IMR-90 (cell line): Measurements from ENCODE around the gene NAGLU. TPM values are rescaled to one million over a fixed set of nuclear protein-coding genes. Genes with fewer than 3 reads are reported as not detected.

Experiments used
- ATAC-seq: fragments of 200-7000 bp; cut with Tn5 transposase; 2 replicates; pipeline ENCODE4 v1.9.1; 2020; ENCODE audit warnings: low read depth, mild to moderate bottlenecking, moderate library complexity
- BruUV-seq: library from RNA; stranded (reverse); fragments of 400-500 nt; replicated peaks from 2 replicates; lab custom pipeline; 2021; lab: Mats Ljungman, UMichigan
- CTCF ChIA-PET: fragments of 300-600 bp; formaldehyde crosslinking; extraction: SDS; loops from one replicate; lab custom pipeline; 2021; ENCODE audit warnings: antibody characterized with exemption; lab: Yijun Ruan, JAX
- POLR2A ChIA-PET: fragments of 300-600 bp; sonication (Branson Sonifier 250); formaldehyde crosslinking; loops from one replicate; lab custom pipeline; 2022; ENCODE audit warnings: antibody characterized with exemption; ENCODE audit not compliant: unreplicated experiment; lab: Charles Lee
- DNase-seq: peaks from one replicate; pipeline ENCODE4 v3.0.0; 2013
- H2AFZ ChIP-seq: replicated peaks from 2 replicates; pipeline ENCODE3; 2013; ENCODE audit warnings: low read length, mild to moderate bottlenecking; ENCODE audit not compliant: poor library complexity
- H2AK5ac ChIP-seq: 2 replicates; pipeline ENCODE4 v1.6.1; 2013; ENCODE audit warnings: low read depth, low read length, inconsistent platforms
- H2AK9ac ChIP-seq: replicated peaks from 2 replicates; pipeline ENCODE3; 2013; ENCODE audit warnings: mild to moderate bottlenecking, low read depth, low read length, moderate library complexity; ENCODE audit not compliant: poor library complexity
- H2BK120ac ChIP-seq: 2 replicates; pipeline ENCODE4 v1.6.1; 2013; ENCODE audit warnings: low read depth, low read length, inconsistent platforms
- H2BK15ac ChIP-seq: 3 replicates; pipeline ENCODE4 v1.6.1; 2013; ENCODE audit warnings: low read depth, low read length, inconsistent platforms
- H2BK20ac ChIP-seq: 2 replicates; pipeline ENCODE4 v1.6.1; 2013; ENCODE audit warnings: low read depth, mild to moderate bottlenecking, inconsistent platforms, low read length, moderate library complexity
- H2BK5ac ChIP-seq: 2 replicates; pipeline ENCODE4 v1.6.1; 2013; ENCODE audit warnings: mild to moderate bottlenecking, low read depth, low read length, inconsistent platforms; ENCODE audit not compliant: poor library complexity, severe bottlenecking
- H3K14ac ChIP-seq: replicated peaks from 2 replicates; pipeline ENCODE4 v1.6.1; 2013; ENCODE audit warnings: low read depth, low read length, inconsistent platforms
- H3K18ac ChIP-seq: 2 replicates; pipeline ENCODE4 v1.6.1; 2013; ENCODE audit warnings: low read depth, low read length, control low read depth
- H3K23ac ChIP-seq: 2 replicates; pipeline ENCODE4 v1.6.1; 2013; ENCODE audit warnings: low read depth, low read length, inconsistent platforms
- H3K27ac ChIP-seq: 2 replicates; pipeline ENCODE4 v1.5.1; 2013; ENCODE audit warnings: mild to moderate bottlenecking, control low read depth, low read length; ENCODE audit not compliant: insufficient read depth
- H3K27me3 ChIP-seq: 2 replicates; pipeline ENCODE4 v1.6.1; 2013; ENCODE audit warnings: low read length; ENCODE audit not compliant: control insufficient read depth, insufficient read depth
- H3K36me3 ChIP-seq: 2 replicates; pipeline ENCODE4 v1.6.1; 2013; ENCODE audit warnings: low read length, mixed read lengths; ENCODE audit not compliant: control insufficient read depth, insufficient read depth
- H3K4ac ChIP-seq: 2 replicates; pipeline ENCODE4 v1.6.1; 2013; ENCODE audit warnings: low read depth, low read length, inconsistent platforms
- H3K4me1 ChIP-seq: 2 replicates; pipeline ENCODE4 v1.6.1; 2013; ENCODE audit warnings: low read length, mixed read lengths; ENCODE audit not compliant: control insufficient read depth, insufficient read depth
- H3K4me2 ChIP-seq: 2 replicates; pipeline ENCODE4 v1.6.1; 2013; ENCODE audit warnings: low read depth, mild to moderate bottlenecking, control low read depth, low read length, moderate library complexity
- H3K4me3 ChIP-seq: 2 replicates; pipeline ENCODE4 v1.5.1; 2013; ENCODE audit warnings: low read depth, mild to moderate bottlenecking, control low read depth, low read length, moderate library complexity; ENCODE audit not compliant: insufficient read depth
- H3K56ac ChIP-seq: 2 replicates; pipeline ENCODE4 v1.6.1; 2013; ENCODE audit warnings: low read length, inconsistent platforms; ENCODE audit not compliant: insufficient read depth; ENCODE audit errors: extremely low read depth
- H3K79me1 ChIP-seq, 2 experiments: 2 replicates each; pipeline ENCODE4 v1.6.1; 2013; ENCODE audit warnings: low read length in 2 of 2, inconsistent platforms in 1 of 2, low read depth in 1 of 2
- H3K9ac ChIP-seq: 2 replicates; pipeline ENCODE4 v1.6.1; 2013; ENCODE audit warnings: low read depth, low read length, control low read depth
- H3K9me1 ChIP-seq: 2 replicates; pipeline ENCODE4 v1.6.1; 2013; ENCODE audit warnings: low read length, inconsistent platforms; ENCODE audit not compliant: insufficient read depth
- H3K9me3 ChIP-seq: 2 replicates; pipeline ENCODE4 v1.6.1; 2013; ENCODE audit warnings: low read length; ENCODE audit not compliant: control insufficient read depth, insufficient read depth
- H4K20me1 ChIP-seq: 2 replicates; pipeline ENCODE4 v1.6.1; 2013; ENCODE audit warnings: low read length, inconsistent platforms; ENCODE audit not compliant: insufficient read depth
- H4K5ac ChIP-seq: 2 replicates; pipeline ENCODE4 v1.6.1; 2013; ENCODE audit warnings: mild to moderate bottlenecking, low read depth, low read length, control low read depth
- H4K8ac ChIP-seq, 2 experiments: 2 replicates each; pipeline ENCODE4 v1.6.1; 2013; ENCODE audit warnings: low read depth in 2 of 2, low read length in 2 of 2, control low read depth in 1 of 2, inconsistent platforms in 1 of 2
- H4K91ac ChIP-seq: 2 replicates; pipeline ENCODE4 v1.6.1; 2013; ENCODE audit warnings: low read depth, low read length, inconsistent platforms; ENCODE audit not compliant: insufficient read depth
- CTCF ChIP-seq: conservative IDR thresholded peaks from 2 replicates; pipeline ENCODE4 v1.5.1; 2012; ENCODE audit warnings: mild to moderate bottlenecking, low read depth, low read length, improper control_type of control experiment
- MAFK ChIP-seq: IDR thresholded peaks from 2 replicates; pipeline ENCODE4 v1.6.1; 2012; ENCODE audit warnings: low read depth, low read length, improper control_type of control experiment
- RCOR1 ChIP-seq: IDR thresholded peaks from 2 replicates; pipeline ENCODE4 v1.6.1; 2012; ENCODE audit warnings: mild to moderate bottlenecking, low read length, improper control_type of control experiment; ENCODE audit not compliant: insufficient replicate concordance
- WGBS, 2 experiments: methylation state at CpG; one replicate each; pipeline versions ENCODE4 v1.1.5 to v1.1.7; 2013; ENCODE audit warnings: missing lambda C conversion rate in 2 of 2; ENCODE audit not compliant: insufficient read length in 1 of 2; ENCODE audit errors: extremely low coverage in 2 of 2; 5-methylcytosine and 5-hydroxymethylcytosine counted together
- dilution Hi-C: fragments of 300-500 bp; cut with HindIII; formaldehyde crosslinking; loops from one replicate; pipeline ENCODE4 v1.14.3; 2018; ENCODE audit warnings: low sequenced_read_pairs; ENCODE audit not compliant: unreplicated experiment
- in situ Hi-C: fragments of 300-500 bp; cut with MboI; formaldehyde crosslinking; loops from 3 replicates; pipeline ENCODE4 v1.14.3; 2019; ENCODE audit warnings: low sequenced_read_pairs, inconsistent platforms, mixed read lengths
- intact Hi-C: fragments of 100-400 bp; cut with micrococcal nuclease; formaldehyde crosslinking; loops from 2 replicates; pipeline ENCODE4 v1.10.0; 2022
- polyA plus RNA-seq, 3 experiments: library from polyadenylated mRNA; depleted of rRNA; stranded (reverse); fragments of >200 nt; gene quantifications; 2 replicates each; pipeline ENCODE4 v1.2.3, GENCODE V29; 2012; ENCODE audit warnings: low replicate concordance in 1 of 3
- total RNA-seq: library from RNA; depleted of rRNA; stranded (reverse); fragments of >200 nt; gene quantifications from 2 replicates; pipeline ENCODE4 v1.2.3, GENCODE V29; 2012

Gene NAGLU
- total and polyA plus RNA-seq, 2 of the 4 experiments (the other 2 are of a cell fraction), result 6.5 to 29.2 TPM

GRCh38 chr17:42527932-42528331 is 8.1 kb upstream of the NAGLU start:
- no peak overlapping the region for H2AK9ac ChIP-seq
- no peak overlapping the region for H4K8ac ChIP-seq
- in situ Hi-C loops (loop anchor here (5.0 to 10.0 kb wide), 2 partner anchors 101 to 303 kb away; no protein-coding TSS in a partner anchor), intact Hi-C loops (loop anchor here (1.0 to 10.0 kb wide), 5 partner anchors 100 to 566 kb away; no protein-coding TSS in a partner anchor), dilution Hi-C loops (no loop called here)
- ATAC-seq (no peak), DNase-seq (no peak)
- no peak overlapping the region for H3K23ac ChIP-seq
- no peak overlapping the region for H3K18ac ChIP-seq
- no peak overlapping the region for H3K27ac ChIP-seq
- ChIA-PET POLR2A (interaction anchor here (1.0 kb wide), 1 partner anchor 9 kb away, joined by 4 read pairs; no protein-coding TSS in a partner anchor), CTCF (interaction anchor here (0.5 to 1.3 kb wide), 9 partner anchors 8 to 218 kb away, joined by 3 to 14 read pairs (median 3); partner anchors contain the start of gene NAGLU)
- no peak overlapping the region for H3K14ac ChIP-seq
- H4K91ac ChIP-seq, result no peak overlapping the region
- WGBS, 2 experiments, result no CpG with 5 or more reads among the region's 6 CpGs
- no peak overlapping the region for H3K56ac ChIP-seq
- no peaks in the 10 kb centered on the region for H3K27me3 ChIP-seq
- no peaks in the 10 kb centered on the region for H4K20me1 ChIP-seq
- no TSS peak for BruUV-seq
- no peak overlapping the region for H2BK5ac ChIP-seq
- no peak overlapping the region for H3K9ac ChIP-seq
- H2AK5ac ChIP-seq, result 0 out of 2 replicates have a peak overlapping the region, but pooled peaks have one; percentile 76
- H2BK15ac ChIP-seq, result no peak overlapping the region
- H2AFZ ChIP-seq, result no peak overlapping the region
- TF ChIP-seq CTCF (no peak), MAFK (no peak), RCOR1 (no peak)
- H3K9me3 ChIP-seq, result no peaks in the 10 kb centered on the region
- peaks cover 17% of the 10 kb centered on the region; the same call in 1 of the 2 replicates for H3K9me1 ChIP-seq
- no peak overlapping the region for H2BK120ac ChIP-seq
- H4K5ac ChIP-seq, result no peak overlapping the region
- no peak overlapping the region for H3K4me2 ChIP-seq
- no peaks in the 10 kb centered on the region for H3K36me3 ChIP-seq
- H3K4ac ChIP-seq, result peak overlapping the region; percentile 32; the same call in 1 of the 2 replicates
- H3K4me1 ChIP-seq, result peaks cover 23% of the 10 kb centered on the region
- H3K79me1 ChIP-seq, result peaks cover 0 to 16% of the 10 kb centered on the region in 2 experiments; a peak in 2 of 4 replicates
- peak overlapping the region; percentile 68; the same call in 1 of the 2 replicates for H2BK20ac ChIP-seq
- H3K4me3 ChIP-seq, result no peak overlapping the region
